Activated T-cell treated with anti-CD3 and anti-CD28 coated beads for 1 hour (primary cell): ENCODE results near the gene ANKRD22.
"Not testable (repeated sequence)": the region's sequence is repeated elsewhere in the genome, so short reads cannot be mapped to it uniquely, and the experiment has no call there.

Experiments
- DNase-seq: peaks from one replicate; pipeline ENCODE4 v3.0.0-alpha.2; 2020; ENCODE audit warnings: low read depth

Gene ANKRD22

DNA sequence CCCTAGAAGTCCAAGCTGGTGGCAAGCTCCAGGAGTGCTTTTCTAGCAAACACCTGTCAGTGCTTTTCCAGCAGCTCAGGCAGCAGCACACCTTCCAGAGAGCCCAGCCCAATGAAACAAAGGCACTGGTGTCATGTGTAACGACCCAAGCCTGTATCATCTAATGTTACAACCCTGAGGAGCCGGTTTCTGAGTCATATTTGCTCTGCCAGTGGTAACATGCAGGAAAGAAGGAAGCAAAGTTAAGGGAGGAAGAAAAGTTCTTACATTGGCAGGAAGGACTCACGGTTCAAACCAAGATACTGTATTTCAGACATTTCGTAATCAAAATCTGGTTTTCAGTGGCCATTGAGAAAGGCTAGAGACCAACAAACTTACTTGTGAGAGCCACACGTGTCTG lies at the start of gene ANKRD22:
Gene ANKRD22, minus strand, starts transcription at position 139 of the 400 bp plus-strand sequence. CDS start 237 bp downstream, outside the sequence.
- DNase-seq = no peak

DNA sequence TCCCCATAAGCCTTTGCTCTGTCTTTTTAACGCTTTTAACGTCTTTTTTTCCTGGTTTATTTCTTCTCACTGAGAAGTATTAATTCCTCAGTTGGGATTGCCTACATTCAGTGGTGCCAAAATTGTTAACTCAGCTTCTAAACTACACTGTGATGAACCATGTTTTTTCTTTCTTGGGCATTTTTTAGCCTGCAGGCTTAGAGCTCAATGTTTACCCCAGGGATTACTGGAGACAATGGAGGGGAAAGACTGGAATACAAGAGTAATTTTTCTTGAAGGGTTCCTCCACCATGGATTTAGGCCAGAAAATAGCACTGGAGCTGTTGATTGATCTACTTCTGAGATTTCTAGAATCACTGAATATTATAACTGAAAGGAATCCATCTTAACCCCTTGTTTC lies 48.2 kb upstream of the ANKRD22 start:
- DNase-seq = no peak

DNA sequence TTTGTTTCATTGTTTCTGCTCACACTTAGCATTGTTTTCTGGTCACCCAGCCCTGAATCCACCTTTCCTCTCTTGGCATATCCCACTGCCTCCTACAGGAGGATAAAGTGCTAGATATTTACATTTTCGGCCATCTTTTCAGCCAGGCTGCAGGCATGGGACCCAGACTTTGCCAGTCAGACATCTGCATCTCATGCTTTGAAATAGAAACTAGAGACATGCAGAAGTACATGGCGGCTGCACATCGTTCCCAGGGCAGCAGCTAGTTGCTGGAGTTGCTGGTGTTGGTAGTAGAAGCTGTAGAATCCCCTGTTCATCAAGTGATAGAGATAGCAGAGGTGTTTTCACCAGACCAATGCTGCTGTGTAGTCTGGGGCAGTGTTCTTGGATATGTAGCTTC lies 47.1 kb upstream of the ANKRD22 start:
- DNase-seq = no peak

DNA sequence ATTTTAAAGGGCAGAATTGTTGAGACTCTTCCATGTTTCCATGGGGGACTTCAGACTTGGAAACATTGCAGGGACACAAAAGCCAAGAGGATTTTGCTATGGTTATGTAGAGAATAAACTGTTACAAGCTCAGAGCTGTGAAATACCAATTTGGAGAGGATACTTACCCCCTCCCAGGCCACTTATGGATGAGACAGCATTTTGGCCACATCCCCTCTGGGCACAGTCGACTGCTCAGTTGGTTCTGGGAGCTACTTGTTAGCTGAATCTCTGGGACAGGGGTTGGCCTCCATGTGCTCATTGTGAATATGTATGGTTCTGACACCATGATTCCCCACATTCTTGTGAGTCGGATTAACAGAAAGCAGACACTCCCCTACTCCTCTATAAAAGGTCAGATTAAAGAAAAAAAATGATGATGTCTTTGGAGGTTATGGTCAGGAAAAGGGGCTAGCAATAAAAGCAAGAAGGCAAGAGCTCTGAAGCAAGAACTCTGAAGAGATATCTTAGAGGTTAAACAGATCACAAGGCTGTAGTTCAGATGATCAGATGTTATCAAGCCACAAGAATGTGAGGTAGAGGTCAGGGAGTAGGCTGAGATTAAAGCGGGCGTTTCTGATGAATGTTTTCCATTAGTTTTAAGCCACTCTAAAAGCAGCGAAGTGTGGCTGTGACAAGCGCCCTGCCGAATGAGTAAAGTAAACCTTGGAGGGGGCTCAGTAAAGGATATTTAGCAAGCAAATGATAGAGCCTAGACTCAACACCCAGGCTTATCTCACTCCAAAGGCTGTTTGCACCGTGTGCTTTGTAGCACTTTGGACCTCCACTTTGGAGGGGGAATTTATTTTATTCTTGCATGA lies 45.6 kb upstream of the ANKRD22 start:
- DNase-seq = no peak

DNA sequence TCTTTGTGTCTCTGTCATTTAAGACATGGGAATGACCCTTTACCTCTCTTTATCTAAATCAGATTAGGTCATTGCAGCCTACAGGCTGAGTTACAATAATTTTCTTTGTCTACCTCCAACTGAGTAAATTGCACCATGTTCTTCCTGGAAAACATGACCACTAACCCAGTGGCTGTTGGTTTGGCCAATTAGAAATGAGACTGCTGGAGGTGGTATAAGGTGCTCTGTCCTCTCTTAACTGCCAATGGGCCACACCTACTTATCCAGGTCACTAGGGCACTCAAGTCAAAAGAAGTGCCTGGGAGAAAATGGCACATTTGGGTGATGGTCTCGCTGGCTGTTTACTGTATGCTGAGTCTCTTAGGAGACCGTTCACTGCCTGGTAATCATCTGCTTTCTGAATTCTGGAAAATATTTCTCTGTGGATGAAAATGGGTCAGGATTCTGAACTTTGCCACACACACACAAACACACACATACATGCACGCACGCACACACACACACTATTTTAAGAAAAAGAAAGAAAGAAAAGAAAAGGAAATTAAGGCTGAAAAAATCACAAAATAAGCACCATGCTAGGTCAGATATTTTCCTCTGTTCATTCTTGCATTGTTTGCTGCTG lies 44.8 kb upstream of the ANKRD22 start:
- DNase-seq = no peak

DNA sequence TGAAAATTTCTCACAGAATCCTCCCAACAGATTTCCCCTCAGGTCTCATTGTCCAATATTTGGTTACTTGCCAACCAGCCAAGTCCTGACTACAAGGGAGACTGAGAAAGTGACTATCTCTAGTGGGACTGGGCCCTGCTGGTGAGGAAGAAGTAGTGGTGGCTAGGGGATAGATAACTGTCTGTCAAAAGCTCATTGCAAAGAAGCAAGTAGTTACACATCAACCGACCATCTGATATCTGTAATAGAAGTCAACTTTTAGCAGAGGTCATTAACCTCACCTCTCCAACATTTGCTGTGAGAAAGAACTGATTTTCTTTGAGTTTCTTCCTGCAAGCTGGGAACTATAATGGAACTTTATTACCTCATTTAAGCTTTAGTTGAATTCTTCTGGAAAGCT lies 43.6 kb upstream of the ANKRD22 start:
- no peak for DNase-seq

- no peak for DNase-seq
These were observed 42.0 kb upstream of the ANKRD22 start for GRCh38 chr10:88893611-88894010.

GRCh38 chr10:88892222-88892967 lies 40.8 kb upstream of the ANKRD22 start:
- no peak for DNase-seq

DNA sequence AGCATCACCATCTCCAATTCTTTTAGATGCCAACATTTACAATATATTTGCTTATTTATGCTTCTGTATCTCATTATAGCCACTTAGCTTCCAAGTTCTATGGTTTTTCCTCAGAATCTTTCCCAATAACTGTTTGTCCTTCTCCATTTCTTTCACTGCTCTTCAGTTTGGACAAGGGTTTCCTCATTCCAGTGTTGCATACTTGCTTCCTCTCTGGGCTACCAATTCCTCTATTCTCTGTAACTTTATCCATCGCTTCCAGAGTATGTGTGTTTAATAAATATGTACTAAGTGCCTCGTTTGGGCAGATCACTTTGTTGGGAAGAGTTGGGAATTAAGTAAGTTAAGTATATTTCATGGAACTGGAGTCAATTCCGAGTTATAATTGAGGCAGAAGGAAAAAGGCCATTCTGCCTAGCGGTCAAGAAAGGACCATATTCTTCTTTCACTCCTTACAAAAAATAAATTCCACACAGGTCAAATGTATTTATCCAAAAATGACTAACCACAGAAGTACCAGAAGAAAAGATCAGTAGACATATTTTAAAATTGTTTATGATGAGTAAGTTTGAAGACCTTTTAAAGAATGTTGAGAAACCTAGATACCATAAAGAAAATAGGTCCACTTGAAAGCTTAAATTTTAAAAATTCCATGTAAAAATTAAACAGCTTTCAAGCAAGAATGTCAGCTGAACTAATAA lies 39.2 kb upstream of the ANKRD22 start:
- no peak for DNase-seq

GRCh38 chr10:88889559-88890337 lies 38.1 kb upstream of the ANKRD22 start:
- no peak for DNase-seq

DNA sequence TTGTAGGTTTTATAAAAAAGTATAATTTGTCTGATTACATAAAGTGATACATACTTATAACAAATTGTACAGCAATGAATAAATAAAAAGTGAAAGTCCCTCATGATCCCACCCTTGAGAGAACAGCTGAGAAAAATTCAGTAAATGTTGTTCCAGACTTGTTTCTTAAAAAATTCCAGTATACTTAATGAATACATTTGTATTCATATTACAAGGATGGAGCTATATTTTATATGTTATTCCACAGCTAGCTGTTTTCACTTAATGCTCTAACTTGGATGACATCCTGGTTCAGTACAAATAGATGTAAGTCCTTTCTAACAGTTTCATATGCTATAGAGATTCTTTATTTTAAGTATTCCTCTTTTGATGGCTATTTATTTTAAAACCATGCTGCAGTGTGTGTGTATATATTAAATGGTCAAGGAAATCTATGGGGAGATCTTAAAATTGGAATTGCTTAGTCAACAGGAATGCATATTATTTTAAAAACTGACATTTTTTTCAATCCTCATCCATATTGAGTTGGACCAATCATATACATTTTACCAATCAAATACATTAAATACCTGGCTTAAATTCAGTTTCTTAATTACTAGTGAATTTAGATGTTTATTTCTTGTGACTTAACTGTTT lies 37.3 kb upstream of the ANKRD22 start:
- DNase-seq = no peak

DNA sequence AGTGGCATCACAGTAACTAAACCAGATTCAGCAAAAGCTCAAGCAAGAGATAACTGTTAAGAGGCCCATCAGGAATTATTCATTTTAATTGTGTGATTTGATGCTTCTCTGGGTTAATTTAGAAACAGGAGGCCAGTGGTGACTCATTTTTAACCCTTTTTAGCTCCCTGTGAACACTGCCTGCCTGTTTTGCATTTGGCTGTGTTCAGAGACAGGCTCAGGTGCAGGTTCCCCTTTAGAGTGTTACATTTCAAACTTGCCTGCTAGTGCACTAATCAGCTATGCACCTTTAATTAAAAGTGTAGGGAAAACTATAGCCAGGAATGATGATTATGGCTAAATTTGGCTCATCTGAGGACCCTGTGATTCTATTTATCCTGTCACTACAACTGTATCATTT lies 34.9 kb upstream of the ANKRD22 start:
- no peak for DNase-seq

- DNase-seq = no peak
These were observed 31.8 kb upstream of the ANKRD22 start for GRCh38 chr10:88883448-88883809.

DNA sequence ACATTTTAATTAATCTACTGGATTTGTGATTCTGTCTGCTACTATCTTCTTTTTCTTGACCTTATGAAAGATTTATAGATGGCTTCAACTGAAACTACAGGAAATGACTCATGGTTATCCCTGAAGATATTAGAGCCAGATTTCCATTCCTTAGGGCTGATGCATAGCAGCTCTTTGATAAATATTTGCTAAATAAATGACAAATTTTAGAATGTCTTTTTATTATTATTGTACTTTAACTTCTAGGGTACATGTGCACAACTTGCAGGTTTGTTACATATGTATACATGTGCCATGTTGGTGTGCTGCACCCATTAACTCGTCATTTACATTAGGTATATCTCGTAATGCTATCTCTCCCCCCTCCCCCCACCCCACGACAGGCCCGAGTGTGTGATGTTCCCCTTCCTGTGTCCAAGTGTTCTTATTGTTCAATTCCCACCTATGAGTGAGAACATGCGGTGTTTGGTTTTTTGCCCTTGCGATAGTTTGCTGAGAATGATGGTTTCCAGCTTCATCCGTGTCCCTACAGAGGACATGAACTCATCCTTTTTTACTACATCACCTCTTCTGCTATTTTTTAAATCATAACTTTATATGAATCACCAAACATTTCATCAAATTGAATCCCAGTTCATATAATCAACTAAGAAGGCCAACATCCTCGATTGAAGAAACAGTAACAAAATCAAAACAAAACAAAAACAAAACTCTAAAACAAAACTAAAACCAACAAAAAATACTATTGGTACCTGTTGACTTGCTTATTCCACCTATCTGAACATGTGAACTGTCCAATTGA lies 31.2 kb upstream of the ANKRD22 start:
- DNase-seq = not testable (repeated sequence)

- no peak for DNase-seq
These were observed 30.4 kb upstream of the ANKRD22 start for GRCh38 chr10:88881922-88882645.

GRCh38 chr10:88881320-88881719 lies 29.7 kb upstream of the ANKRD22 start:
- no peak for DNase-seq

- DNase-seq = peak; percentile 50
These were observed 28.8 kb upstream of the ANKRD22 start for GRCh38 chr10:88880282-88881076.

- peak; percentile 62 for DNase-seq
These were observed 28.1 kb upstream of the ANKRD22 start, which contains the start of gene STAMBPL1 for GRCh38 chr10:88879534-88880281. Gene STAMBPL1, plus strand, starts transcription at chr10:88880245. Its CDS starts 21,464 bp downstream, at chr10:88901709.
